ENCODE data around the gene MEAK7. TPM values are rescaled to one million over a fixed set of nuclear protein-coding genes. Genes with fewer than 3 reads are reported as not detected.

The MEAK7 gene
- polyA plus RNA-seq, 1 experiment = 22.8 TPM

- Histone ChIP-seq H3K27ac (ENCODE audit: low read depth, low read length) (no peak overlapping the region), H3K27me3 (ENCODE audit: control insufficient read depth, insufficient read depth, low read length) (no peaks in the 10 kb centered on the region), H3K4me3 (ENCODE audit: low read depth, low read length) (no peak overlapping the region), H3K9me3 (ENCODE audit: control insufficient read depth, insufficient read depth, low read length) (no peaks in the 10 kb centered on the region; the same call in 1 of the 2 replicates)
- POLR2A ChIA-PET = interaction anchor here (0.6 kb wide), 1 partner anchor 120 kb away, joined by 5 read pairs; no protein-coding TSS in a partner anchor
- CTCF ChIA-PET = interaction anchor here (0.6 to 0.8 kb wide), 2 partner anchors 9 to 313 kb away, joined by 3 to 6 read pairs; partner anchors contain the start of gene TAF1C
- no peak for DNase-seq (ENCODE audit: low read depth, low spot score)
- TF ChIP-seq CTCF (IDR thresholded peaks at IDR 0.05; ENCODE audit: low read depth, low read length) = no peak
Observed at GRCh38 chr16:84499638-84500037, 4.8 kb downstream of the MEAK7 start.

GRCh38 chr16:84498859-84499620, 5.4 kb downstream of the MEAK7 start:
- DNase-seq (ENCODE audit: low read depth, low spot score) = no peak
- no peak overlapping the region for H3K4me3 ChIP-seq (ENCODE audit: low read depth, low read length)
- no peaks in the 10 kb centered on the region for H3K27me3 ChIP-seq (ENCODE audit: control insufficient read depth, insufficient read depth, low read length)
- ChIA-PET CTCF (interaction anchor here (1.1 kb wide), 1 partner anchor 14 kb away, joined by 4 read pairs; no protein-coding TSS in a partner anchor), POLR2A (no interaction called here)
- H3K27ac ChIP-seq (ENCODE audit: low read depth, low read length) = no peak overlapping the region
- no peaks in the 10 kb centered on the region for H3K9me3 ChIP-seq (ENCODE audit: control insufficient read depth, insufficient read depth, low read length)
- TF ChIP-seq CTCF (IDR thresholded peaks at IDR 0.05; ENCODE audit: low read depth, low read length) = no peak

- TF ChIP-seq CTCF (IDR thresholded peaks at IDR 0.05; ENCODE audit: low read depth, low read length) = no peak
- Histone ChIP-seq H3K27ac (ENCODE audit: low read depth, low read length) (no peak overlapping the region), H3K4me3 (ENCODE audit: low read depth, low read length) (no peak overlapping the region), H3K9me3 (ENCODE audit: control insufficient read depth, insufficient read depth, low read length) (no peaks in the 10 kb centered on the region), H3K27me3 (ENCODE audit: control insufficient read depth, insufficient read depth, low read length) (no peaks in the 10 kb centered on the region)
- ChIA-PET CTCF (interaction anchor here (1.1 to 1.5 kb wide), 2 partner anchors 14 to 221 kb away, joined by 4 to 5 read pairs; no protein-coding TSS in a partner anchor), POLR2A (interaction anchor here (0.7 kb wide), 1 partner anchor 146 kb away, joined by 3 read pairs; no protein-coding TSS in a partner anchor)
- no peak for DNase-seq (ENCODE audit: low read depth, low spot score)
Observed at GRCh38 chr16:84498223-84498610, 6.2 kb downstream of the MEAK7 start.

- POLR2A ChIA-PET = interaction anchor here (0.7 kb wide), 1 partner anchor 145 kb away, joined by 3 read pairs; no protein-coding TSS in a partner anchor
- DNase-seq (ENCODE audit: low read depth, low spot score) = no peak
- Histone ChIP-seq H3K27ac (ENCODE audit: low read depth, low read length) (no peak overlapping the region), H3K4me3 (ENCODE audit: low read depth, low read length) (no peak overlapping the region), H3K9me3 (ENCODE audit: control insufficient read depth, insufficient read depth, low read length) (no peaks in the 10 kb centered on the region), H3K27me3 (ENCODE audit: control insufficient read depth, insufficient read depth, low read length) (no peaks in the 10 kb centered on the region)
- CTCF ChIA-PET = interaction anchor here (1.1 to 1.5 kb wide), 2 partner anchors 13 to 220 kb away, joined by 4 to 5 read pairs; no protein-coding TSS in a partner anchor
- no peak for TF ChIP-seq CTCF (IDR thresholded peaks at IDR 0.05; ENCODE audit: low read depth, low read length)
Observed at GRCh38 chr16:84497418-84498222, 6.8 kb downstream of the MEAK7 start.
